Measurements from ENCODE around the gene CDKL4. TPM values are rescaled to one million over a fixed set of nuclear protein-coding genes. Genes with fewer than 3 reads are reported as not detected.

CDKL4 gene
- total and polyA plus RNA-seq, 12 donors: 0.16 to 3.9 (median 1.5) TPM

- no peak overlapping the region for H3K27ac ChIP-seq
- WGBS, 4 donors: 34 to 37% (median 35%) methylated on average over 19 of the region's 19 CpGs
- H3K9me3 ChIP-seq (replicated peaks in 1 of 3): no peaks in the 10 kb centered on the region
- intact Hi-C loops (cut with DNase I): loop anchor here (5.0 to 10.0 kb wide), 3 partner anchors 104 to 274 kb away; partner anchors contain the start of gene SOS1 (in 1 of the 2)
- DNase-seq: no peak
- no peaks in the 10 kb centered on the region for H3K36me3 ChIP-seq (replicated peaks in 1 of 2)
- peak overlapping the region in 1 of 4 donors; percentile 35 for H3K4me3 ChIP-seq
- peaks cover 4 to 8% of the 10 kb centered on the region in 2 donors for H3K4me1 ChIP-seq (replicated peaks in 1 of 2)
- H3K27me3 ChIP-seq: no peaks in the 10 kb centered on the region
- TF ChIP-seq CTCF (IDR thresholded peaks at IDR 0.05) (peak in 1 of 6 experiments; percentile 43), POLR2A (IDR thresholded peaks at IDR 0.05) (no peak)
Measured at GRCh38 chr2:39228413-39229209, 15.2 kb downstream of the CDKL4 start.

GRCh38 chr2:39227628-39228412 is 15.9 kb downstream of the CDKL4 start:
- Histone ChIP-seq H3K27me3 (no peaks in the 10 kb centered on the region), H3K4me1 (replicated peaks in 1 of 2) (peaks cover 4 to 8% of the 10 kb centered on the region in 2 donors), H3K4me3 (peak overlapping the region in 1 of 4 donors; percentile 35), H3K27ac (no peak overlapping the region), H3K36me3 (replicated peaks in 1 of 2) (no peaks in the 10 kb centered on the region), H3K9me3 (replicated peaks in 1 of 3) (no peaks in the 10 kb centered on the region)
- intact Hi-C loops (cut with DNase I): loop anchor here (5.0 to 10.0 kb wide), 3 partner anchors 103 to 273 kb away; partner anchors contain the start of gene SOS1 (in 1 of the 2)
- 17 to 24% (median 19%) methylated on average over 9 of the region's 9 CpGs for WGBS, 4 donors
- DNase-seq: peak; percentile 67 to 89 (median 80)
- TF ChIP-seq CTCF (IDR thresholded peaks at IDR 0.05): peak; percentile 78 to 93 (median 86)
- TF ChIP-seq POLR2A (IDR thresholded peaks at IDR 0.05): no peak

DNA sequence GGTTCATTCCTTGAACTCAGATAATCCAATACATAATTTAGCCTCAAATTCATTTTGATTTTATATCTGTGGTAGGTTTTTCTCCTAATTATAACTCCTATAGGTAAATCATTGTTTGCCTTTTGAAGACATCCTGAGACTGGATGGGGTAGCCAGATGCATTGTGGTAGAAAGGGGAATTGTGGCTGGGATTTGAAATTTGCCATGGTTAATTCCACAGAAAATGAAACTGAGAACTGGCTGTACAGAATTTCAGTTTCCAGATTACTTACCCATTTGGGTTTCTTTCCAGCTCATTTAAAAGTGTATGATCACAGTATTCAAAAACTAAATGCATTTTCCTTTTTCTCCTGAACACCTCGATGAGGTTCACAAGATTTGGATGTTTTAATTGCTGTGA is 18.2 kb downstream of the CDKL4 start:
- Histone ChIP-seq H3K27ac (no peak overlapping the region), H3K4me1 (replicated peaks in 1 of 2) (peaks cover 4 to 8% of the 10 kb centered on the region in 2 donors), H3K27me3 (no peaks in the 10 kb centered on the region), H3K36me3 (replicated peaks in 1 of 2) (no peaks in the 10 kb centered on the region), H3K4me3 (no peak overlapping the region), H3K9me3 (replicated peaks in 1 of 3) (no peaks in the 10 kb centered on the region)
- no peak for DNase-seq
- TF ChIP-seq CTCF (IDR thresholded peaks at IDR 0.05): no peak
- TF ChIP-seq POLR2A (IDR thresholded peaks at IDR 0.05): no peak
- WGBS, 4 donors: 86 to 97% (median 91%) methylated on average over 1 of the region's 1 CpG
- intact Hi-C loops (cut with DNase I): loop anchor here (5.0 to 10.0 kb wide), 3 partner anchors 101 to 271 kb away; partner anchors contain the start of gene SOS1 (in 1 of the 2)

DNA sequence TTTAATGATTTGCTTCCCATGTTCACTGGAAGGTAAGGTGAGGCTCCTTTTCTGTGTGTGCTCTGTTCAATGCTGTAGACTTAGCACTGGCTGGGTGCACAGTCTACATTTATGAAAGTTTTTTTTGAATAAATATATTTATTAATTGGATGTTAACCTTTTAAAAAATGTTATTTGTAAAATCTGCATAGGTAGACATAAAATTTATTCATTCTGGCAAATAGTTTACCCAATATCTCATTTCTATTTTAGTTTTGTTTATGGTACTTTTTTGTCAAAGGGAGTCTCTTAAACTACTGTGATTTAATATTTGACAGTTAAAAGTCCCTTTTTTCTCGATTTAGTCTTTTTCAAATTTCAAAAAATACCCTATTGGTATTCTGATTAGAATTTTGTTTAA is 19.9 kb downstream of the CDKL4 start:
- intact Hi-C loops (cut with DNase I): loop anchor here (10.0 kb wide), 2 partner anchors 99 to 269 kb away; partner anchors contain the start of gene SOS1 (in 1 of the 2)
- TF ChIP-seq POLR2A (IDR thresholded peaks at IDR 0.05) (no peak), CTCF (IDR thresholded peaks at IDR 0.05) (no peak)
- WGBS, 4 donors: 82 to 91% (median 90%) methylated on average over 1 of the region's 1 CpG

More for the DNA sequence above, 19.9 kb downstream of the CDKL4 start:
- no peaks in the 10 kb centered on the region for H3K36me3 ChIP-seq (replicated peaks in 1 of 2)
- no peak for DNase-seq
- H3K27me3 ChIP-seq: no peaks in the 10 kb centered on the region
- H3K9me3 ChIP-seq (replicated peaks in 1 of 3): no peaks in the 10 kb centered on the region
- H3K27ac ChIP-seq: no peak overlapping the region
- H3K4me3 ChIP-seq: no peak overlapping the region
- H3K4me1 ChIP-seq (replicated peaks in 1 of 2): peaks cover 4 to 8% of the 10 kb centered on the region in 2 donors
